Stimulated activated CD8-positive, alpha-beta memory T cell treated with anti-CD3 and anti-CD28 coated beads, Interleukin-12 subunit alpha, Interleukin-12 subunit beta, amount 100 ng/mL, for 24 hours (primary cell): ENCODE results near the gene UBN1.

Experiments used
- DNase-seq: peaks from one replicate; pipeline ENCODE4 v3.0.0-alpha.2; 2020; ENCODE audit errors: extremely low read depth

Gene UBN1

DNA sequence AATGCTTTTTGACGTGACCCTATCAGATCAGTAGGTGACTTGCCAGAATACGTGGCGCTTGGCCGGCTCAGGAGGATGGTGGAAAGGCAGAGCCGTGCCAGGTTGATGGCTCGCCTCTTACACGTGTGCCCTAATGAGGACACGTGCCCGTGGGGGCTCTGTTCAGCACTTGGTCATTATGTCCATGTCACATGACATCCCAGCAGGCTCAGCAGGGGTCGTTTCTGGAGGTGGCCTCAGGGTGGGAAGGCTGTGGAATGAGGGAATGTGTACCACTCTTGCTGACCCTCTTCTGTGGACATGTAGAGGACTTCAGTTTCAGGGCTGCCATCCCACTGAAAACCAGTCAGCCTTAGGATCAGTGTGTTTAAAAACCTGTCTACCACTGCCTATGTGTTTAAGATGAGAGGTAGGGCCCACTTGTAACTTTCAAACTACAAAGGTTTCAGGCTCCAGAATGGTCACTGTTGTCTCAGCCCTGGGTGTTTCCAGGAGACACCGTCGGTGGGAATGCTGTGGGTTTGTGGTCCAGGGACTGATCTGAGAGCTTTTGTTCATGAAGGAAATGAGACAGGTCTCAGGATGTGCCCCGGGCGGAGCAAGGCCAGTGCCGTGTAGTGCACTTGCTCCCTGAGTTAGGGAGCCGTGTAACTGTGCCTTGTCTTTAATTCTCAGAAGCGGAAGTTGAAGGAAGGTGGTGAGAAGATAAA lies 12.1 kb downstream of the UBN1 start:
- DNase-seq = no peak

GRCh38 chr16:4859900-4860255 lies 12.6 kb downstream of the UBN1 start:
- DNase-seq = no peak

DNA sequence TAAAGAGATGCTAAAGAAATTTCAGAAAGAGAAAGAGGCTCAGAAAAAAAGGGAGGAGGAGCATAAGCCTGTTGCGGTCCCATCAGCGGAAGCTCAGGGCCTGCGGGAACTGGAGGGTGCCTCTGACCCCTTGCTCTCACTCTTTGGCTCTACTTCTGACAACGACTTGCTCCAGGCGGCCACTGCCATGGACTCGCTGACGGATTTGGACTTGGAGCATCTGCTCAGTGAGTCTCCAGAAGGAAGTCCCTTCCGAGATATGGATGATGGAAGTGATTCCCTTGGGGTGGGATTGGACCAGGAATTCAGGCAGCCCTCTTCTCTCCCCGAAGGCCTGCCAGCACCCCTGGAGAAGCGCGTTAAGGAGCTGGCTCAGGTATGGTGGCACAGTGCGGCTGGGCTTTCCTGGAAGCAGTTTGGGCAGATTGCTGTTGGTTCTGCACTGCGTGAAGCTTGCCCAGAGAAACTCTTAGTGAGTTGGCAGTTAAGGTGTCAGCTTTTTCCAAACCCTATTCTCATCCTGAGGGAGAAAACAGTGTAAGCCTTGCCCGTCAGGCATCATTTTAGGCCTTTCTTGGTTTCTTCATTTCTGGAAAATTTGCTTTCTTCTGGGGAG lies 13.6 kb downstream of the UBN1 start:
- DNase-seq = no peak

DNA sequence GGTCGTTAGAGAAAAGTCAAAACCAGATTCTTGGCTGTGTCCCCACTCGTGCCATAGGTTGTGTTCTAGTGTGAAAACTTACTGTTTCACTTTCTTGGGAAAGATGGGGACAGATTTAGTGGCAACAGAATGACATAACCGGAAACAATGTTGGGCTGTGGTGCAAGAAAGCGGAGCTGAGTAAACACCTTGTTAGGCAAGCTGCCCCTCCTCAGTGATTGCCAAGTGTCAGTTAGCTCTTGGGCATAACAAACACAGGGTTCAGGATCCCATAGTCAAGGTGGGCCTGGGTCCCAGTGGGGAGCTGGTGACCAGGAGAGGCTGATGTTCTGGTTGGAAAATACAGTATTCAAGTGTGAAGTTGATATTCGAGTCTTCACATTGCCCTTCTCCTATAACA lies 15.4 kb downstream of the UBN1 start:
- DNase-seq = no peak

GRCh38 chr16:4864728-4865127 lies 17.4 kb downstream of the UBN1 start:
- no peak for DNase-seq

GRCh38 chr16:4865231-4865860 lies 18.1 kb downstream of the UBN1 start:
- DNase-seq = no peak

- DNase-seq = no peak
These were observed 19.3 kb downstream of the UBN1 start for GRCh38 chr16:4866586-4866985.

DNA sequence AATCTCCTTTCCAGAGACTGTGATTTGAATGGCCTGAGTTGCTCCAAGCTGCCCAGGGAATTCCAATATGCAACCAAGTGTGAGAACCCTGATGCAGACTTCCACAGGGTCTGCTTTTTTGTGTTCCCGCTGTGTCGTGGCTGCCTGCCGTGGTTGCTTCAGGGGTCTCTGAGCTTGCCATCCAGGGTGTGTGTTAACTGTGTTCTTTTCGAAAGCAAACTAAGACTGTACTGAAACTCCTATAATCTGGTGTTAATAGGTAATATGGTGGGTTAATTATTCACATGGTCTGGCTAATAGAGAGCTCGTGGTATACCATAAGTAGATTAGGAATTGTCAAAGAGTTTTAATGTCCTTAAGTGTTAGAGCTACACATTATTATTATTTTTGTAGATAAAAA lies 20.7 kb downstream of the UBN1 start:
- no peak for DNase-seq

DNA sequence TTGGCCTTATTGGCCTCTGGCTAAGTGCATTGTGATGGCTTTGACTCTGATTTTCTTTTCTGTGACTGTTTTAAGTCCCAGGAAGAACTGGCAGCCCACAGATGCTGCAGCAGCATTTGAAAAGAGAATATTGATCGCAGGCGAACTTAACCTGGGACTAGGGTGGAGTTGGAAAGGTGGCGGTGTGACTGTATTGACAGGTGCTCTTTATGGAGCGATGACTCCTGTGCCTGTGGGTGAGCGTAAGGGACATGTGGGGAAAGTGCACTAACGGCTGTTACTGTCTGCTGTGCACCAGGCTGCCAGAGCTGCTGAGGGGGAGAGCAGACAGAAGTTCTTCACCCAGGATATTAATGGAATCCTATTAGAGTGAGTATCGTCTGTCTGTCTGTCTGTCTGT lies 21.3 kb downstream of the UBN1 start:
- DNase-seq = no peak

DNA sequence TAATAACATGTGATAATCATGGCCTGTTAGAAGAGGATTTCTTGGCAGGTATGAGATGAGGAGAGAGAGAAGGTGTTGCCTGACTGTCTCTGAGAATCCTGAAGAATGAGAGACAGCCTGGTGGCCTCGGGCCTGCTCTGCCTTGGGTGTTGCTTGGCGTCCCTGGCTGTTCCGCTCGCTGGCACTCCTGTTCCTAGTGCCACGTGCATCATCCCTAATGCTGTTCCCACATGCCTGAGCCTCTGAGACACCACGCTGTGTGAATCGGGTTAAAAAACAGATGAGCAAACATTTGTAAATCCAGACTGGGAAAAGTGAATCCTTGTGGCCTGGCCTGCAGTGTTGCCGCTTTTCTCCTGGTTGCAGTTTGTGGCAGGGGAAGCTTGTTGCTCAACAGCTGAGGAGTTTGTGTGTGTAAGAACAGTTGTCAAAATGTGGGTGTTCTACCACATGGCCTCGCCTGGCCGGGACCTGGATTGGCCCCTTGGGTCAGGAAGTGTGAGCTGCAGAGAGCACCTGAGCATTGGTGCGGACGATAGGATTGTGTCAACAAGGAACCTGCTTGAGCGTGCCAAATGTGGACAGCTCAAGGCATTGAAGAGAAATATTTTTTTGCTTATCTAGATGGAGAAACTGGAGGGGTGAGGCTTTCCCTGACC lies 22.0 kb downstream of the UBN1 start:
- DNase-seq = no peak

DNA sequence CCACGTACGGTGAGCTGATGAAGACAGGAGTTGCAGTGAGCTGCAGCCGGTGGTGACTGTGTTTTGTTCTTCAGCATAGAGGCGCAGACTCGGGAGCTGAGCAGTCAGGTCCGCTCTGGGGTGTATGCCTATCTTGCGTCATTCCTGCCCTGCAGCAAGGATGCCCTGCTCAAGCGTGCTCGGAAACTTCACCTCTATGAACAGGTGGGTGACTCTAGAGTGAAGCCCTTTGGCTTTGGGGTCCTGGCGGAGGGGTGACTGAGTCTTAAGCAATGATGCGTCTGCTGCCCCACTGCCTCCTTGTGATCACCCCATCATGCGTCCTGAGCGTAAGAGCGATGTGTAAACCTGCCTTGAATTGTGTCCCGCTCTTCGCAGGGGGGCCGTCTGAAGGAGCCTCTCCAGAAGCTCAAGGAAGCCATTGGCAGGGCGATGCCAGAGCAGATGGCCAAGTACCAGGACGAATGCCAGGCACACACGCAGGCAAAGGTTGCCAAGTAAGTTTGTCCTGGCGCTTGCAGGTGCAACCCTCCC lies 22.9 kb downstream of the UBN1 start:
- DNase-seq = no peak

DNA sequence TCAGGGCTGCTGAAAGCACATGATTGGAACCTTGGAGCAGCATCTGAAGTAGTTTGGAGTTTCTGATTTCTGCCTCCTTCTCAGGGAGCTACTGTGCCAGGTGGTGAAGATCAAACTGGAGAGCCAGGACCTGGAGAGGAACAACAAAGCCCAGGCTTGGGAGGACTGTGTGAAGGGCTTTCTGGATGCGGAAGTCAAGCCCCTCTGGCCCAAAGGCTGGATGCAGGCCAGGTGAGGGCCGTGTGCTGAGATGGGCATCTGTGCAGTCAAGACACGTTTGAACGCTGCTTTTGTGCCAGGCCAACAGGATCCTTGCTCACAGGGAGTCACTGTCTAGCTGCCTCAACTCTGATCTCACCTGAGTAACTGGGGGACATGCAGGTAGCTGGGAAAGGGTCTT lies 23.8 kb downstream of the UBN1 start:
- DNase-seq = no peak

- no peak for DNase-seq
These were observed 25.8 kb downstream of the UBN1 start for GRCh38 chr16:4873091-4873490.

- no peak for DNase-seq
These were observed 27.4 kb downstream of the UBN1 start for GRCh38 chr16:4874666-4875065.

- DNase-seq = no peak
These were observed 29.5 kb downstream of the UBN1 start for GRCh38 chr16:4876646-4877379.

- DNase-seq = no peak
These were observed 30.1 kb downstream of the UBN1 start for GRCh38 chr16:4877380-4877685.

DNA sequence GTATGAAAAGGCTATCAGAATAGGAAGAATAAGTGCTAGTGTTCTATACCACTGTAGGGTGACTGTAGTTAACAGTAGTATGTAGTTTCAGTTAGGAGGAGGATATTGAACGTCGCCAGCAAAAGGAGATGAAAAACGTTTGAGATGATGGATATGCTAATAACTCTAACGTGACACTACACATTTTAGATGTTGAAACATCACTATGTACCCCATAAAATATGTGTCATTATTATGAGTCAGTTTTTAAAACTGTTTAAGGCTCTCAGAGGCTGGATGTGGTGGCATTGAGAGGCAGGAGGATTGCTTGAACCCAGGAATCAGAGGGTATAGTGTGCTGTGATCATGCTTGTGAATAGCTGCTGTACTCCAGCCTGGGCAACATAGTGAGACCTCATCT lies 31.8 kb downstream of the UBN1 start:
- no peak for DNase-seq

GRCh38 chr16:4880006-4880580 lies 32.8 kb downstream of the UBN1 start:
- DNase-seq = no peak

DNA sequence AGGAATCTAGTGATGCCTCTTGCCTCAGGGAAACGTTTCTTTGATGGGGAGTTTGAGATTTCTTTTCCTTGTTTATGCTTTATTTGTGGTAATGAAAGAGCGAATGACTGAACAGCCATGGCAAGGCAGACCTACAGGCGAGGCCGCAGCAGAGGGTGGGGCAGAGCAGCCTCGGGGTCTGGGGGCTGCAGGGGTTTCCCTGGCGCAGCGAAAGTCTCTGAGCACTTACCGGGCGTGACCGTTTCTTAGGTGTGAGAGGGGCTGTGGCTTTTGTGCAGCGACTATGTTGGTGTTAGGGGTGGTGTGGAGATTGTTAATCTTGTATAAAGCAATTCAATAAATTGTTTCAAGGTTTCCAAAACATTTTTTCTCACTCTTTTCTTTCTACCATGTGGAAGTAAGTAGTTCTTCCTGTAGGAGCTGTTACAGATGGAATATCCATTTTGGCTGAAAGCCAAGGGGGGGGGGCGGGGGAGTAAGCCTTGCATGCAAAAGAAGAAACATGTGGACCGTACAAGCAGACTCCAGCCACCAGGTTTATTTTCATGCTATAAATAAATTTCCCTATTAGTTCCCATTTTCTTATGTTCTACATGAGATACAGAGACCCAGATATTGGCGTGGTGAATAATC lies 34.8 kb downstream of the UBN1 start:
- DNase-seq = no peak

DNA sequence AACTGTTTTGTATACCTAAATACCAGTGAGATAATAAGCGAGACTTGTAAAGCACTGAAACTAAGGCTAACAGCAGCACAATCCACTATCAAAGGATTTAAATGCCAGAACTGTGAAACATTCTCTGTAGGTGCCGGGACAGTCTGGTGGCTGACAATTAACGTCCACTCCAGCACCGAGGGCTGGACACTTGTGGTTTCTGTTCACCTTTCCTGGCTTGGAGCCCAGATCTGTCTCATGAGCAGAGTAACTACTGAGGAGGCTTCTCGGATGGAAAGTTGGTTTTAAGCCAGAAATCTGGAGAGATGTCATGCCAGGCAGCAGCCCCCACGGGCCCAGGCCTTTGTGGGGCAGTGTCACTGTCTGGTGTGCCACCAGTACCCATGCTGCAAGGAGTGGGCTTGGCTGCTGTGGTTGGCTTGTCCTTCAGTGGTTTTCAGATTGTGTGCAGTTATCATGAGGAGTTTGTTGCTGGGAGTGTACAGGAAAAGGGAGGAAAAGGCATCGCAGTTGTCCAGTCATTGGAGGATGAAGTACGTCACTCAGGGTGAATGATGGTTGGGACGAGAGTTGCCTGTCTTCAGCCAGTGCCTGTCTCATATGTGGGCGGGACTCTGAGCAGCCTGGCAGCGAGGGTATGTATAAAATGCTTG lies 35.5 kb downstream of the UBN1 start:
- DNase-seq = no peak

DNA sequence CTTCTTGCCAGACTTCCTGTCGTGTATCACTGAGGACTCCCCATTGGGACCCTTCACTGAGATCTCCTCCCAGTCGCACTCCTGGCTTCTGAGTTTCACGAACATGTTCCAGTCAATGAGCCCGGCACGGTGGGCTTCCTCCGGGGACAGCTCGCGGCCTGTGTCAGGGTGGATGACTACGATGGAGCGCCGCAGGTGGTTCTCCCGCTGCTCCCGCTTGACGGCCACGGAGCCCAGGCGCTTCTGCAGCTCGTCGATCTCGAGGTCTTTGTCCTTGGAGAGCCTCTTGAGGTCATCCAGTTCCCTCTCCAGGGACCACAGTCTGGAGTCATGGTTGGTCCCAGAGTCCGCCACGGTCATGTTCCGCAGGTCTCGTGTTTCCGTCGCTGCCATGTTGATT lies 36.2 kb downstream of the UBN1 start:
- DNase-seq = no peak
